Psoas muscle (tissue), 8 donors: ENCODE data around the gene MASP1. TPM values are rescaled to one million over a fixed set of nuclear protein-coding genes. Genes with fewer than 3 reads are reported as not detected.

ENCODE experiments used
- ATAC-seq, 4 donors: fragments of 200-7000 bp; cut with Tn5 transposase; one replicate each; pipeline ENCODE4 v1.9.1; 2020; ENCODE audit warnings: moderate library complexity in 3 of 4, mild to moderate bottlenecking in 2 of 4
- DNase-seq, 2 donors: peaks; one replicate each; pipeline ENCODE4 v3.0.0-alpha.2; 2020
- H3K27ac ChIP-seq: fragments of 200-600 bp; one replicate; pipeline ENCODE4 v1.8.0; 2022
- H3K27me3 ChIP-seq, 3 donors: fragments of 200-600 bp in 1 of 3; one replicate each; pipeline versions ENCODE4 v1.6.1 to v1.8.0; 2013 to 2022; ENCODE audit warnings: low read length in 2 of 3, mild to moderate bottlenecking in 2 of 3, moderate library complexity in 1 of 3; ENCODE audit not compliant: insufficient read depth in 3 of 3
- H3K36me3 ChIP-seq, 2 donors: fragments of 200-600 bp in 1 of 2; one replicate each; pipeline versions ENCODE4 v1.6.1 to v1.8.0; 2013 to 2022; ENCODE audit warnings: low read depth in 1 of 2, mild to moderate bottlenecking in 1 of 2, moderate library complexity in 1 of 2; ENCODE audit not compliant: insufficient read depth in 1 of 2
- H3K4me1 ChIP-seq: fragments of 200-600 bp; one replicate; pipeline ENCODE4 v1.8.0; 2022
- H3K4me3 ChIP-seq: fragments of 200-600 bp; one replicate; pipeline ENCODE4 v1.8.0; 2022; ENCODE audit warnings: mild to moderate bottlenecking
- H3K9me3 ChIP-seq: fragments of 200-600 bp; one replicate; pipeline ENCODE4 v1.8.0; 2022
- WGBS, 3 donors: extraction: QIAGEN DNeasy Blood & Tissue Kit; methylation state at CpG; one replicate each; pipeline versions ENCODE4 v1.1.6 to v1.1.7; 2013; 5-methylcytosine and 5-hydroxymethylcytosine counted together
- intact Hi-C, 2 donors: fragments of 100-400 bp; cut with DNase I; formaldehyde crosslinking; loops; one replicate each; pipeline versions ENCODE4 v1.11.0 to v1.14.2; 2022
- polyA plus RNA-seq, 3 donors: library from polyadenylated mRNA; stranded (reverse); fragments of 200-250 nt; gene quantifications; one replicate each; pipeline ENCODE4 v1.2.3, GENCODE V29; 2013
- total RNA-seq, 4 donors: library from RNA; stranded (reverse); fragmentation: NEBNext Ultra II Directional in 2 of 4; extraction: Animal tissue kit (Norgen Biotek cat#: 25700) in 2 of 4; gene quantifications; one replicate each; pipeline versions ENCODE4 v1.2.1 to v1.2.4, GENCODE V29; 2021 to 2023
- TF ChIP-seq, protein P1 (sequence below): fragments of 200-600 bp; IDR thresholded peaks from one replicate; pipeline ENCODE4 v1.8.0; 2022; ENCODE audit warnings: antibody characterized with exemption
- donor health status: healthy with polysubstance abuse.
- donor health status: DM: no; HTN: no; CAD: no; lungs with moderate emphysema.
- donor health status: Bipolar disorder and iron deficiency.
- donor health status: healthy.
- donor health status: DM: yes; HTN: yes; CAD: no.
- donor health status: DM: no; HTN: no; CAD: no.
- donor health status: DM: no; HTN: no; CAD: no.
- donor health status: DM: yes; HTN: yes; CAD: no.

Gene MASP1
- total and polyA plus RNA-seq, 7 donors = 0.66 to 8.1 (median 4.2) TPM

- H3K27ac ChIP-seq = no peak overlapping the region
- no peak overlapping the region for H3K4me3 ChIP-seq
- intact Hi-C loops = loop anchor here (5.0 to 10.0 kb wide), 2 partner anchors 291 to 293 kb away; no protein-coding TSS in a partner anchor
- TF ChIP-seq, protein P1, sequence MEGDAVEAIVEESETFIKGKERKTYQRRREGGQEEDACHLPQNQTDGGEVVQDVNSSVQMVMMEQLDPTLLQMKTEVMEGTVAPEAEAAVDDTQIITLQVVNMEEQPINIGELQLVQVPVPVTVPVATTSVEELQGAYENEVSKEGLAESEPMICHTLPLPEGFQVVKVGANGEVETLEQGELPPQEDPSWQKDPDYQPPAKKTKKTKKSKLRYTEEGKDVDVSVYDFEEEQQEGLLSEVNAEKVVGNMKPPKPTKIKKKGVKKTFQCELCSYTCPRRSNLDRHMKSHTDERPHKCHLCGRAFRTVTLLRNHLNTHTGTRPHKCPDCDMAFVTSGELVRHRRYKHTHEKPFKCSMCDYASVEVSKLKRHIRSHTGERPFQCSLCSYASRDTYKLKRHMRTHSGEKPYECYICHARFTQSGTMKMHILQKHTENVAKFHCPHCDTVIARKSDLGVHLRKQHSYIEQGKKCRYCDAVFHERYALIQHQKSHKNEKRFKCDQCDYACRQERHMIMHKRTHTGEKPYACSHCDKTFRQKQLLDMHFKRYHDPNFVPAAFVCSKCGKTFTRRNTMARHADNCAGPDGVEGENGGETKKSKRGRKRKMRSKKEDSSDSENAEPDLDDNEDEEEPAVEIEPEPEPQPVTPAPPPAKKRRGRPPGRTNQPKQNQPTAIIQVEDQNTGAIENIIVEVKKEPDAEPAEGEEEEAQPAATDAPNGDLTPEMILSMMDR = no peak
- 45 to 74% (median 73%) methylated on average over 1 of the region's 1 CpG for WGBS, 3 donors
- H3K27me3 ChIP-seq = peaks cover 0 to 9% (median 0%) of the 10 kb centered on the region in 3 donors
- peaks cover 9% of the 10 kb centered on the region for H3K4me1 ChIP-seq
- no peaks in the 10 kb centered on the region for H3K9me3 ChIP-seq
- ATAC-seq (no peak), DNase-seq (no peak)
- H3K36me3 ChIP-seq = no peaks in the 10 kb centered on the region
These were observed 30.2 kb upstream of the MASP1 start for GRCh38 chr3:187321766-187322165.

DNA sequence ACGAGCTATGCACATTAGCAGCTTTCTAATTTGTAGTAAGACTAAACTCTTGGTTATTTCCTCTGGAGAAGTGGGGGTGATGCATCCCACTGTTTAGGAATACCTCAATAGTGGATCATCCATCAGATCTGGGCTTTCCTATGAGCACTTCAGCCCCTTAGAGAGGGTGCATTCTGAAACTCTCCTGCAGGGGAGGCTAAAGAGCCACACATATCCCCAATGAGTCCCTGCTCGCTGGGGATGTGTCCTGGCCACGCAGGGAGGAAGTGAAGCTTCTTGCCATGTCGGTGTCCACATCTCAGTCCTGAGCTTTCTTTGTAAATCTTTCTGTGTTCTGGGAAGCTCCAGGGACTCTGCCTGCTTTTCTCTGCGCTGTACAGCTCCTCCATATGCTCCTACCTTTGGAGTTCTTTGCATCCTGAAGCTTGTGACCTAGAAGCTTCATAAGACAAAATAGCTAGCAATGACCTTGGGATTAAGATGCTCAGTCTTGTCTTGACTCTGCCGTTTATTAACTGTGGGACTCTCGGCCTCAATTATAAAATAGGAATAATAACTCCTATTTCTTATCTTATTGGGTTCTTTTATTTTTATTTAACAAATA is 28.3 kb upstream of the MASP1 start:
- intact Hi-C loops = loop anchor here (1.0 to 10.0 kb wide), 7 partner anchors 100 to 395 kb away; no protein-coding TSS in a partner anchor
- H3K4me1 ChIP-seq = peaks cover 9% of the 10 kb centered on the region
- DNase-seq (peak; percentile 50 to 71), ATAC-seq (peak; percentile 77 to 90 (median 84))
- TF ChIP-seq, protein P1 = peak; percentile 84
- no peak overlapping the region for H3K27ac ChIP-seq
- H3K36me3 ChIP-seq = no peaks in the 10 kb centered on the region
- WGBS, 3 donors = 33 to 35% (median 33%) methylated on average over 7 of the region's 7 CpGs
- H3K4me3 ChIP-seq = no peak overlapping the region
- no peaks in the 10 kb centered on the region for H3K9me3 ChIP-seq
- H3K27me3 ChIP-seq = peaks cover 0 to 9% (median 0%) of the 10 kb centered on the region in 3 donors

DNA sequence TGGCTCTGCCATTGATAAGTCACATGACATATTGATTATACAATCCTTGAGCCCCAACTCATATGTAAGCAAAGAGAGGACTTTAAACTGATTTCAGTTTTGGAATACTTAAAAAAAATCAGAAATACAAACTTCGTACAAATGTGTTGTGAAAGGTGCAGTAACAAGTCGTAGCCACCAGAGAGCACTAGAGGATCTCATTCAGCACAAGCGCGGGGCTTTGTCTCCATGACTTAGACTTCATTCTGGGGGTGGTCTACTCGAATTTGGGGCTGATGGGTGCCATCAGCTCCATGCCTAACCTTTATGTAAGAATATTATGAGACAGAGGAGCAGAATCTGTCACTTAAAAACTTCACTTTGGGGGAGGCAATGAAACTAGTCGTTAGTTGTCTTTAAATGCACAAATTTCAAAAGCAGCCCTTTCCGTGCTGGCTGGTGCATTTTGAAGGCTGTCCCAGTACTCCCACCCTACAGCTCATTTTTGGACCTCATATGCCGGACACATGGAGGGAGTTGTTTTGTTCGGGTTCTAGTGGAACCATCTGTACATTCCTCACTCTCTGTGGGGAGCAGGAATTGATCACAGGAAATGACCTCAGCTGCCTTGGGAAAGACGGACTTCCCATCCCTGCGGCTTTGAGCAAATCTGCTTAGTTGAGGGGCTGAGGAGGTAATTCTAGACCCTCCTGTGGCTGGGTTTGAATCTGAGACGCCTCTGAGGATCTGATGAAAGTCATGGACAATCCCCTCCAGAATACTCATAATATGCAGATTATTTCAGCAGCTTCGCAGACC is 27.5 kb upstream of the MASP1 start:
- 5 to 9% (median 7%) methylated on average over 13 of the region's 13 CpGs for WGBS, 3 donors
- TF ChIP-seq, protein P1 = peak; percentile 93
- DNase-seq = no peak
- H3K9me3 ChIP-seq = no peaks in the 10 kb centered on the region
- peaks cover 9% of the 10 kb centered on the region for H3K4me1 ChIP-seq
- H3K27me3 ChIP-seq = peaks cover 0 to 2% (median 0%) of the 10 kb centered on the region in 3 donors
- no peak overlapping the region for H3K27ac ChIP-seq
- peak overlapping the region; percentile 54 for H3K4me3 ChIP-seq
- ATAC-seq = peak; percentile 36 to 89 (median 78)
- intact Hi-C loops = loop anchor here (1.0 to 2.0 kb wide), 4 partner anchors 99 to 396 kb away; no protein-coding TSS in a partner anchor
- no peaks in the 10 kb centered on the region for H3K36me3 ChIP-seq

GRCh38 chr3:187315872-187316271 is 24.3 kb upstream of the MASP1 start:
- 84 to 93% (median 87%) methylated on average over 5 of the region's 5 CpGs for WGBS, 3 donors
- TF ChIP-seq, protein P1 = no peak
- intact Hi-C loops = loop anchor here in 1 of 2 donors (2.0 kb wide), 1 partner anchor 391 kb away; no protein-coding TSS in a partner anchor

More at GRCh38 chr3:187315872-187316271, 24.3 kb upstream of the MASP1 start:
- Histone ChIP-seq H3K9me3 (no peaks in the 10 kb centered on the region), H3K27ac (no peak overlapping the region), H3K27me3 (no peaks in the 10 kb centered on the region), H3K4me3 (no peak overlapping the region), H3K4me1 (peaks cover 9% of the 10 kb centered on the region), H3K36me3 (no peaks in the 10 kb centered on the region)
- ATAC-seq (no peak), DNase-seq (no peak)
